HG03565 (cell line): Measurements from ENCODE around the gene DPM1.

Experiments used
- ATAC-seq: cut with Tn5 transposase; IDR thresholded peaks from one replicate; pipeline ENCODE4 v1.9.1; 2021; ENCODE audit warnings: mild to moderate bottlenecking, moderate library complexity; ENCODE audit not compliant: unreplicated experiment

Gene DPM1

DNA sequence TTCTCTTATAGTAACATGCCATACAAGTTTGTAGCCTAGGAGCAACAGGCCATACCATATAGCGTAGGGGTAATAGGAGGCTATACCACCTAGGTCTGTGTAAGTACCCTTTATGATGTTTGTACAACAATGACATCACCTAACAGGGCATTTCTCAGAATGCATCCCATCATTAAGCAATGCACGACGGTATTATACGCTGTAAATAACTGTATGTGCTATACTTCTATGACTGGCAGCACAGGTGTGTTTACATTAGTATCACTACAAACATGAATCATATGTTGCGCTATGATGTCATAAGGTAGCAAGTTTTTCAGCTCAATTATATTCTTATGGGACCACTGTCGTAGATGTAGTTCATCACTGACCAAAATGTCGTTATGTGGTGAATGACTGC is 58.1 kb downstream of the DPM1 start:
- no peak for ATAC-seq

DNA sequence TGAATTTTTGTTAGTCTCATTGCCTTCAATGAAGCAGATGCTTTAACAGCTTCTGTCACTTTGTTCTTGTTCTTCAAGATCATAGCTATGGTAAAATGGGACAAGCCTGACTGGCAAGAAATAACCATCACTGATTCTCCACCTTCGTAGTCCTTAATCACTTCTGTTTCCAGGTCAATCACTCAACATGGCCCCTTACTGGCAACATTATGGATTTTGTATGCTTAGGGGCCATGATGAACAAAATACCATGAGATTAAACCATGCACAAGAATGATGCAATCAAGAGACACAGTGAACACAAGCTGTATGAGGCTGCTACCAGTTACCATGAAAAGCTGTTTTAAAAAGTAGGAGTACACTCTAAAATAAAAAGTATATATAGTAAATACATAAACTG is 59.9 kb downstream of the DPM1 start:
- ATAC-seq, result no peak

- ATAC-seq, result no peak
These were observed 63.1 kb downstream of the DPM1 start for GRCh38 chr20:50895111-50895830.

DNA sequence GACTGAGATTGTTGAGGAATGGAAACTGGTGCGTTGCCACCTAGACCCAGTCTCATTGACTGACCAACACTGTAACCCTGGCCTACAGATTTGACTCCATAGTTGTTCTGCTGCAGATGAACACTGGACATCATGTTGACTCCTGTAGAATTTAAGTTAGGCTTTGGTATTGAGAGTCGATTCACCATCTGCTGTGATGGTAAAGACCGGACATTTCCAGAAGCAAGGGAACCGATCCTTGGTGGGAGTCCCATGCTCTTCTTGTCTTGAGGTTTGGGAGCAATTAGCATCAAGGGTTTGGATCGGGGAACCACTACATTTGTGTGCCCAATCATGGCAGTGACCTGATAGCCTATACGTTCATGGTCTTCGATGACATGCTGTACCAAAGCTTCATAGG is 64.7 kb downstream of the DPM1 start:
- ATAC-seq, result no peak

DNA sequence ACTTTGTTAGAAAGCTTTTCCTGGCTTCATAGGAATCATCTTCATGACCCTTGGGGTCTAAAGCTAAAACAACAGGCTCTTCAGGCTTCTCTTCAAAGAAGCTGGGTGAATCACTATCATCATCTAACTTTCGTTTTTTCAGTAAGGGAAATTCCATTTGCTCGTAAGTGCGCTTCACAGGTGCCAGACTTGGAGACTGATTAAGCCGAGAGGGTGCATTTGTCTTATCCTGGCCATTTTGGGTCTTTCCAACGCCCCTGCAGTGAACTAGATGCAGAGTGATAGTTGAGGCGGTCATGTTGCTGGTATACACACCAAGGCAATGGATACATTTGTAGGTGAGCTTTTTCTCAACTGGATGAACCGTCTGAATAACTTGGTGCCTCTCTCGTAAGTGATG is 65.9 kb downstream of the DPM1 start:
- no peak for ATAC-seq

GRCh38 chr20:50891138-50891537 is 67.2 kb downstream of the DPM1 start:
- no peak for ATAC-seq

DNA sequence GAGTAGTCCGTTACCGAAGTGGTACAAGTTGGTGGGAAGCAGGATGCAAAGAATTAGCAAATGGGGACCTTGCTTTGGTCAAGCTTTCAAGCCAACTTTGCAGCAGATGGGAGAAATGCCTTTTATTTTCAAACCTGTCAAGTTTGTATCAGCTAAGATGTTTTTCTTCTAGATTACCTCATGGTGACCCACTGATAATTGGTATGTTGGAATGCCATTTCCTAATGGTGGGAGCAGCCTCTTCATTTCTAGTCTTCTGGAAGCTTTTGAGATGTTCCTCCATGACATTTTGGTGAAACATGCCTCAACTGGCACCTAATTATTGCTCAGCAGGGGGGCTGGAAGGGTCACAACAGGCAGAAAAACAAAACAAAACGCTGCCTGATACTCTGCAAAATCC is 70.8 kb downstream of the DPM1 start:
- ATAC-seq, result no peak

- no peak for ATAC-seq
These were observed 72.0 kb downstream of the DPM1 start for GRCh38 chr20:50886184-50886790.

DNA sequence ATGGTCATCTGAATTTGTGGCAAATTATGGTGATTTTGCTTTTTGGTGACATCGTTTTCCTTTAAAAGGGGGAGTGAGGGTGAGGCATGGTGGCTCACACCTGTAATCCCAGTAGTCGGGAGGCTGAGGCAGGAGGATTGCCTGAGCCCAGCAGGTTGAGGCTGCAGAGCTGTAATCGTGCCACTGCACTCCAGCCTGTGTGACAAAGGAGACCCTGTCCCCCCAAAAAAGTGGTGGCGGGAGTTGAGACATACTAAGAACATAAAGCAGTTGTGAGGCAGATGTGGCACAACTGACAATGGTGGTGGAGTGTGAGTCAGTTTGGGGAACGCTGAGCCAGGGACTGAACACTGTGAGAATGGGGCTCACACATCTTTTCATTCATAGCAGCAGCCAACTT is 72.6 kb downstream of the DPM1 start:
- no peak for ATAC-seq

DNA sequence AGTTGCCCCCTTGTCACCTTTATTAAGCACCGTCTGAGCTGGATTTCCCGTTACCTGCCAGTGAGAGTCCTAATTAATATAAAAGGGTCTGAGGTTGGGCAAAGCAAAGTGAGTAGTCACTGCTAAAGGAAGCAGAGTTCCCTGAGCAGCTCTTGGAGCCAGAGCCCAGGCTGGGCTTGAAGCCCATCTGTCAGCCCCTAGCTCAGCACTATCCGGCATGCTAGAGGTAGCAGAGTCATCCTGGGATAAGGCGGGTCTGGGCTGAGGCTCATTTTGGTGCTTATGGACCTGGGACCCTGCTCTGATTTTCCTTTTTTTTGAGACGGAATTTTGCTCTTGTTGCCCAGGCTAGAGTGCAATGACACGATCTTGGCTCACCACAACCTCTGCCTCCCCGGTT is 73.3 kb downstream of the DPM1 start:
- ATAC-seq, result no peak
